Measurements from ENCODE around the gene CRX. TPM values are rescaled to one million over a fixed set of nuclear protein-coding genes. Genes with fewer than 3 reads are reported as not detected.
"Not testable (repeated sequence)": the region's sequence is repeated elsewhere in the genome, so short reads cannot be mapped to it uniquely, and the experiment has no call there.

CRX gene
- not detected for total RNA-seq

- Mint-ChIP-seq H3K27ac (no peak within 1 kb of the TSS), H3K9me3 (no peaks in the 10 kb centered on the region), H3K4me3 (no peak within 1 kb of the TSS), H3K4me1 (peaks cover 3% of the 10 kb centered on the region), H3K36me3 (ENCODE audit: low read depth) (no peaks in the 10 kb centered on the region), H3K27me3 (peaks cover 38% of the 10 kb centered on the region)
- POLR2A ChIA-PET, result no interaction called here
- CTCF ChIA-PET, result no interaction called here
- no peak for DNase-seq
Observed at GRCh38 chr19:47821460-47822020, at the start of gene CRX. Gene CRX, plus strand, starts transcription at chr19:47821937. Its CDS starts 12,507 bp downstream, at chr19:47834444.

- peak overlapping the region; percentile 0 for H3K27ac Mint-ChIP-seq
- H3K4me3 Mint-ChIP-seq, result peak overlapping the region; percentile 30
- H3K27me3 Mint-ChIP-seq, result peaks cover under 1% of the 10 kb centered on the region
- H3K4me1 Mint-ChIP-seq, result peaks cover 31% of the 10 kb centered on the region
- no peak for DNase-seq
- CTCF ChIA-PET, result interaction anchor here (0.7 to 1.1 kb wide), 3 partner anchors 11 to 1061 kb away, joined by 3 read pairs; no protein-coding TSS in a partner anchor
- POLR2A ChIA-PET, result no interaction called here
- H3K36me3 Mint-ChIP-seq (ENCODE audit: low read depth), result peaks cover 11% of the 10 kb centered on the region
- no peaks in the 10 kb centered on the region for H3K9me3 Mint-ChIP-seq
Observed at GRCh38 chr19:47776568-47776967, 45.2 kb upstream of the CRX start.

- peak overlapping the region; percentile 97 for H3K27ac Mint-ChIP-seq
- peak overlapping the region; percentile 97 for H3K4me3 Mint-ChIP-seq
- POLR2A ChIA-PET, DNase-seq, H3K27me3 Mint-ChIP-seq, H3K9me3 Mint-ChIP-seq: not testable (repeated sequence)
- CTCF ChIA-PET, result interaction anchor here (0.7 to 1.4 kb wide), 4 partner anchors 10 to 1062 kb away, joined by 3 to 4 read pairs (median 4); no protein-coding TSS in a partner anchor
- peaks cover 36% of the 10 kb centered on the region for H3K4me1 Mint-ChIP-seq
- H3K36me3 Mint-ChIP-seq (ENCODE audit: low read depth), result peaks cover 16% of the 10 kb centered on the region
Observed at GRCh38 chr19:47777245-47778048, 44.3 kb upstream of the CRX start.

GRCh38 chr19:47778049-47778953, 43.4 kb upstream of the CRX start, which contains the start of gene SELENOW:
Gene SELENOW, plus strand, starts transcription at chr19:47778703. Its CDS starts 83 bp downstream, at chr19:47778786.
- Mint-ChIP-seq H3K27me3 (no peaks in the 10 kb centered on the region), H3K4me3 (peak within 1 kb of the TSS; percentile 97), H3K9me3 (no peaks in the 10 kb centered on the region), H3K36me3 (ENCODE audit: low read depth) (peaks cover 22% of the 10 kb centered on the region), H3K4me1 (peaks cover 36% of the 10 kb centered on the region), H3K27ac (peak within 1 kb of the TSS; percentile 97)
- POLR2A ChIA-PET, result no interaction called here
- CTCF ChIA-PET, result interaction anchor here (1.2 to 1.4 kb wide), 2 partner anchors 10 to 35 kb away, joined by 4 read pairs; no protein-coding TSS in a partner anchor
- peak; percentile 77 for DNase-seq

GRCh38 chr19:47778954-47779351, 42.8 kb upstream of the CRX start:
- Mint-ChIP-seq H3K4me3 (peak overlapping the region; percentile 97), H3K27me3 (no peaks in the 10 kb centered on the region), H3K27ac (peak overlapping the region; percentile 97), H3K9me3 (no peaks in the 10 kb centered on the region), H3K4me1 (peaks cover 36% of the 10 kb centered on the region), H3K36me3 (ENCODE audit: low read depth) (peaks cover 25% of the 10 kb centered on the region)
- POLR2A ChIA-PET, result no interaction called here
- CTCF ChIA-PET, result interaction anchor here (1.7 kb wide), 1 partner anchor 11 kb away, joined by 5 read pairs; no protein-coding TSS in a partner anchor
- DNase-seq, result peak; percentile 13

- Mint-ChIP-seq H3K36me3 (ENCODE audit: low read depth) (peaks cover 32% of the 10 kb centered on the region), H3K9me3 (no peaks in the 10 kb centered on the region), H3K4me1 (peaks cover 36% of the 10 kb centered on the region), H3K27ac (peak overlapping the region; percentile 97), H3K27me3 (no peaks in the 10 kb centered on the region), H3K4me3 (peak overlapping the region; percentile 97)
- DNase-seq, result no peak
- CTCF ChIA-PET, result interaction anchor here (1.7 kb wide), 1 partner anchor 10 kb away, joined by 5 read pairs; no protein-coding TSS in a partner anchor
- POLR2A ChIA-PET, result no interaction called here
Observed at GRCh38 chr19:47779524-47780214, 42.1 kb upstream of the CRX start.

GRCh38 chr19:47780215-47780551, 41.6 kb upstream of the CRX start:
- Mint-ChIP-seq H3K36me3 (ENCODE audit: low read depth) (peaks cover 33% of the 10 kb centered on the region), H3K4me1 (peaks cover 36% of the 10 kb centered on the region), H3K4me3 (peak overlapping the region; percentile 97), H3K27ac (peak overlapping the region; percentile 97), H3K9me3 (no peaks in the 10 kb centered on the region), H3K27me3 (no peaks in the 10 kb centered on the region)
- CTCF ChIA-PET, result interaction anchor here (1.7 kb wide), 1 partner anchor 10 kb away, joined by 5 read pairs; no protein-coding TSS in a partner anchor
- POLR2A ChIA-PET, result no interaction called here
- no peak for DNase-seq

GRCh38 chr19:47781590-47782262, 40.0 kb upstream of the CRX start:
- Mint-ChIP-seq H3K27ac (peak overlapping the region; percentile 14), H3K4me3 (peak overlapping the region; percentile 4), H3K9me3 (no peaks in the 10 kb centered on the region), H3K4me1 (peaks cover 33% of the 10 kb centered on the region), H3K27me3 (no peaks in the 10 kb centered on the region), H3K36me3 (ENCODE audit: low read depth) (peaks cover 36% of the 10 kb centered on the region)
- ChIA-PET CTCF (interaction anchor here (0.6 to 1.4 kb wide), 4 partner anchors 8 to 75 kb away, joined by 3 to 4 read pairs (median 3); no protein-coding TSS in a partner anchor), POLR2A (no interaction called here)
- no peak for DNase-seq

GRCh38 chr19:47786566-47786965, 35.2 kb upstream of the CRX start:
- ChIA-PET POLR2A (no interaction called here), CTCF (interaction anchor here (0.6 kb wide), 1 partner anchor 106 kb away, joined by 4 read pairs; no protein-coding TSS in a partner anchor)
- H3K27ac Mint-ChIP-seq, result peak overlapping the region; percentile 25
- H3K4me1 Mint-ChIP-seq, result peaks cover 11% of the 10 kb centered on the region
- DNase-seq, result no peak
- no peaks in the 10 kb centered on the region for H3K9me3 Mint-ChIP-seq
- H3K27me3 Mint-ChIP-seq, result no peaks in the 10 kb centered on the region
- no peak overlapping the region for H3K4me3 Mint-ChIP-seq
- peaks cover 25% of the 10 kb centered on the region for H3K36me3 Mint-ChIP-seq (ENCODE audit: low read depth)

GRCh38 chr19:47787307-47787706, 34.4 kb upstream of the CRX start:
- DNase-seq, H3K27ac Mint-ChIP-seq, H3K4me1 Mint-ChIP-seq, POLR2A ChIA-PET, H3K4me3 Mint-ChIP-seq, H3K27me3 Mint-ChIP-seq, H3K9me3 Mint-ChIP-seq: not testable (repeated sequence)
- CTCF ChIA-PET, result interaction anchor here (0.6 to 1.0 kb wide), 2 partner anchors 10 to 107 kb away, joined by 3 to 4 read pairs; no protein-coding TSS in a partner anchor
- H3K36me3 Mint-ChIP-seq (ENCODE audit: low read depth), result peaks cover 21% of the 10 kb centered on the region

- DNase-seq; H3K4me1 Mint-ChIP-seq; H3K4me3 Mint-ChIP-seq; H3K27me3 Mint-ChIP-seq; H3K9me3 Mint-ChIP-seq; POLR2A ChIA-PET; H3K27ac Mint-ChIP-seq; H3K36me3 Mint-ChIP-seq (ENCODE audit: low read depth): not testable (repeated sequence)
- CTCF ChIA-PET, result interaction anchor here (0.8 to 1.8 kb wide), 2 partner anchors 8 to 10 kb away, joined by 3 to 5 read pairs; no protein-coding TSS in a partner anchor
Observed at GRCh38 chr19:47789811-47790210, 31.9 kb upstream of the CRX start.

All from activated CD4-positive, alpha-beta T cell treated with anti-CD3 and anti-CD28 coated beads, Interleukin-2, amount 10 ng/mL, durations not matched to agents 7 days and 5 days (primary cell).